CD4-positive, alpha-beta memory T cell (primary cell): ENCODE data around the gene CHRNA5. TPM values are rescaled to one million over a fixed set of nuclear protein-coding genes. Genes with fewer than 3 reads are reported as not detected.
A peak's percentile ranks its signal among the peaks of the same experiment; 100 is the strongest.

Experiments
- CTCF ChIA-PET: fragments of 350-600 bp; sonication (Branson Sonifier 250); formaldehyde crosslinking; loops from one replicate; lab custom pipeline; 2021; ENCODE audit warnings: inconsistent platforms; ENCODE audit not compliant: partially characterized antibody; lab: Charles Lee
- POLR2A ChIA-PET: fragments of 350-600 bp; sonication (Branson Sonifier 250); formaldehyde crosslinking; loops from one replicate; lab custom pipeline; 2021; ENCODE audit not compliant: partially characterized antibody; lab: Charles Lee
- DNase-seq, 5 donors: peaks; one replicate each; pipeline versions ENCODE4 v3.0.0 to v3.0.0-alpha.2; 2020 to 2022; ENCODE audit warnings: mixed read lengths in 1 of 5
- H3K27ac ChIP-seq: one replicate; pipeline ENCODE4 v1.7.0; 2013; ENCODE audit warnings: low read depth, low read length
- H3K27me3 ChIP-seq: 2 replicates; pipeline ENCODE4 v1.7.0; 2013; ENCODE audit warnings: mild to moderate bottlenecking, low read length, moderate library complexity; ENCODE audit not compliant: insufficient read depth
- H3K36me3 ChIP-seq: 2 replicates; pipeline ENCODE4 v1.7.0; 2013; ENCODE audit warnings: mild to moderate bottlenecking, low read length, moderate library complexity; ENCODE audit not compliant: insufficient read depth
- H3K4me1 ChIP-seq: 2 replicates; pipeline ENCODE4 v1.7.0; 2013; ENCODE audit warnings: mild to moderate bottlenecking, low read length, moderate library complexity; ENCODE audit not compliant: insufficient read depth
- H3K4me3 ChIP-seq, 2 donors: one replicate each; pipeline ENCODE4 v1.7.0; 2013; ENCODE audit warnings: low read length in 2 of 2, mild to moderate bottlenecking in 1 of 2
- H3K9me3 ChIP-seq, 2 donors: one replicate each; pipeline ENCODE4 v1.7.0; 2013; ENCODE audit warnings: low read length in 2 of 2, control low read depth in 1 of 2; ENCODE audit not compliant: control insufficient read depth in 1 of 2
- H3K27ac Mint-ChIP-seq, 7 donors: one replicate each; pipeline ENCODE4 v1.8.0; 2020 to 2021; ENCODE audit warnings: mixed read lengths in 7 of 7, mild to moderate bottlenecking in 6 of 7, inconsistent platforms in 3 of 7, moderate library complexity in 3 of 7
- H3K27me3 Mint-ChIP-seq, 2 donors: one replicate each; pipeline ENCODE4 v1.8.0; 2020 to 2021; ENCODE audit warnings: mixed read lengths in 2 of 2
- H3K36me3 Mint-ChIP-seq, 2 donors: one replicate each; pipeline ENCODE4 v1.8.0; 2020 to 2021; ENCODE audit warnings: mixed read lengths in 2 of 2, inconsistent platforms in 1 of 2, mild to moderate bottlenecking in 1 of 2
- H3K4me1 Mint-ChIP-seq, 4 donors: one replicate each; pipeline ENCODE4 v1.8.0; 2020 to 2021; ENCODE audit warnings: mixed read lengths in 4 of 4, mild to moderate bottlenecking in 1 of 4
- H3K4me3 Mint-ChIP-seq, 8 donors: one replicate each; pipeline ENCODE4 v1.8.0; 2020 to 2021; ENCODE audit warnings: mixed read lengths in 8 of 8, mild to moderate bottlenecking in 7 of 8, moderate library complexity in 6 of 8, inconsistent platforms in 3 of 8
- H3K9me3 Mint-ChIP-seq, 8 donors: one replicate each; pipeline ENCODE4 v1.8.0; 2020 to 2021; ENCODE audit warnings: mixed read lengths in 8 of 8, mild to moderate bottlenecking in 5 of 8, inconsistent platforms in 3 of 8, moderate library complexity in 1 of 8
- intact Hi-C: fragments of 100-400 bp; cut with micrococcal nuclease; formaldehyde crosslinking; loops from one replicate; pipeline ENCODE4 v1.15.1; 2023
- polyA plus RNA-seq, 2 donors: library from polyadenylated mRNA; unstranded; fragments of 300-500 nt; fragmentation: Illumina TruSeq; gene quantifications; one replicate each; pipeline ENCODE4 v1.2.3, GENCODE V29; 2021
- total RNA-seq, 2 experiments: library from RNA; stranded (reverse); gene quantifications; one replicate each; pipeline ENCODE4 v1.2.3, GENCODE V29; 2021

CHRNA5 gene
- total and polyA plus RNA-seq, 4 experiments from 2014 or later, result 0.07 to 1.6 (median 1.0) TPM

- Histone ChIP-seq H3K4me3 (no peak overlapping the region), H3K4me1 (no peaks in the 10 kb centered on the region), H3K36me3 (no peaks in the 10 kb centered on the region), H3K9me3 (no peaks in the 10 kb centered on the region), H3K27me3 (no peaks in the 10 kb centered on the region), H3K27ac (no peak overlapping the region)
- Mint-ChIP-seq H3K4me3 (no peak overlapping the region), H3K27ac (no peak overlapping the region), H3K4me1 (peaks cover 2 to 8% (median 5%) of the 10 kb centered on the region in 4 donors), H3K27me3 (peaks cover 37 to 51% of the 10 kb centered on the region in 2 donors), H3K36me3 (no peaks in the 10 kb centered on the region), H3K9me3 (no peaks in the 10 kb centered on the region)
- intact Hi-C loops, result no loop called here
- ChIA-PET POLR2A (no interaction called here), CTCF (no interaction called here)
- no peak for DNase-seq
Measured at GRCh38 chr15:78624651-78625590, 59.6 kb downstream of the CHRNA5 start.

- Histone ChIP-seq H3K27ac (no peak overlapping the region), H3K4me3 (no peak overlapping the region), H3K27me3 (no peaks in the 10 kb centered on the region), H3K9me3 (no peaks in the 10 kb centered on the region), H3K4me1 (no peaks in the 10 kb centered on the region), H3K36me3 (no peaks in the 10 kb centered on the region)
- no peak overlapping the region for H3K4me3 Mint-ChIP-seq
- POLR2A ChIA-PET, result no interaction called here
- DNase-seq, result no peak
- CTCF ChIA-PET, result no interaction called here
- peak overlapping the region in 1 of 7 donors; percentile 38 for H3K27ac Mint-ChIP-seq
- H3K9me3 Mint-ChIP-seq, result no peaks in the 10 kb centered on the region
- H3K27me3 Mint-ChIP-seq, result peaks cover 37 to 51% of the 10 kb centered on the region in 2 donors
- H3K4me1 Mint-ChIP-seq, result peaks cover 2 to 8% (median 5%) of the 10 kb centered on the region in 4 donors
- intact Hi-C loops, result no loop called here
- no peaks in the 10 kb centered on the region for H3K36me3 Mint-ChIP-seq
Measured at GRCh38 chr15:78625606-78626280, 60.4 kb downstream of the CHRNA5 start.

- H3K27me3 Mint-ChIP-seq, result peaks cover 35 to 49% of the 10 kb centered on the region in 2 donors
- no peaks in the 10 kb centered on the region for H3K9me3 Mint-ChIP-seq
- DNase-seq, result no peak
- Histone ChIP-seq H3K27me3 (no peaks in the 10 kb centered on the region), H3K27ac (no peak overlapping the region), H3K9me3 (no peaks in the 10 kb centered on the region), H3K36me3 (no peaks in the 10 kb centered on the region), H3K4me3 (no peak overlapping the region), H3K4me1 (no peaks in the 10 kb centered on the region)
- intact Hi-C loops, result no loop called here
- no peak overlapping the region for H3K4me3 Mint-ChIP-seq
- H3K36me3 Mint-ChIP-seq, result no peaks in the 10 kb centered on the region
- POLR2A ChIA-PET, result no interaction called here
- peak overlapping the region in 1 of 7 donors; percentile 38 for H3K27ac Mint-ChIP-seq
- peaks cover 2 to 4% (median 3%) of the 10 kb centered on the region in 4 donors for H3K4me1 Mint-ChIP-seq
- CTCF ChIA-PET, result no interaction called here
Measured at GRCh38 chr15:78626381-78626995, 61.2 kb downstream of the CHRNA5 start.

- Mint-ChIP-seq H3K4me1 (no peaks in the 10 kb centered on the region), H3K4me3 (no peak overlapping the region), H3K27ac (no peak overlapping the region), H3K36me3 (no peaks in the 10 kb centered on the region), H3K27me3 (peaks cover 27 to 44% of the 10 kb centered on the region in 2 donors), H3K9me3 (peaks cover 0 to 1% (median 0%) of the 10 kb centered on the region in 8 donors)
- CTCF ChIA-PET, result no interaction called here
- Histone ChIP-seq H3K27ac (no peak overlapping the region), H3K27me3 (no peaks in the 10 kb centered on the region), H3K36me3 (no peaks in the 10 kb centered on the region), H3K4me1 (no peaks in the 10 kb centered on the region), H3K4me3 (no peak overlapping the region), H3K9me3 (no peaks in the 10 kb centered on the region)
- intact Hi-C loops, result no loop called here
- POLR2A ChIA-PET, result no interaction called here
- no peak for DNase-seq
Measured at GRCh38 chr15:78627348-78627747, 62.0 kb downstream of the CHRNA5 start.

GRCh38 chr15:78628227-78628626, 62.9 kb downstream of the CHRNA5 start:
- no peak for DNase-seq
- Mint-ChIP-seq H3K36me3 (no peaks in the 10 kb centered on the region), H3K9me3 (peaks cover 0 to 8% (median 4%) of the 10 kb centered on the region in 8 donors), H3K27me3 (peaks cover 20 to 46% of the 10 kb centered on the region in 2 donors), H3K4me1 (no peaks in the 10 kb centered on the region), H3K4me3 (no peak overlapping the region), H3K27ac (no peak overlapping the region)
- ChIA-PET CTCF (no interaction called here), POLR2A (no interaction called here)
- Histone ChIP-seq H3K9me3 (no peaks in the 10 kb centered on the region), H3K4me1 (no peaks in the 10 kb centered on the region), H3K4me3 (no peak overlapping the region), H3K27me3 (no peaks in the 10 kb centered on the region), H3K27ac (no peak overlapping the region), H3K36me3 (no peaks in the 10 kb centered on the region)
- intact Hi-C loops, result no loop called here

- no peak for DNase-seq
- Mint-ChIP-seq H3K9me3 (peaks cover 0 to 13% (median 8%) of the 10 kb centered on the region in 8 donors), H3K4me3 (no peak overlapping the region), H3K4me1 (no peaks in the 10 kb centered on the region), H3K36me3 (no peaks in the 10 kb centered on the region), H3K27ac (no peak overlapping the region), H3K27me3 (peaks cover 12 to 44% of the 10 kb centered on the region in 2 donors)
- Histone ChIP-seq H3K9me3 (no peaks in the 10 kb centered on the region), H3K4me1 (no peaks in the 10 kb centered on the region), H3K27me3 (no peaks in the 10 kb centered on the region), H3K27ac (no peak overlapping the region), H3K4me3 (no peak overlapping the region), H3K36me3 (no peaks in the 10 kb centered on the region)
- ChIA-PET CTCF (no interaction called here), POLR2A (no interaction called here)
- intact Hi-C loops, result no loop called here
Measured at GRCh38 chr15:78629031-78629715, 63.9 kb downstream of the CHRNA5 start.

- intact Hi-C loops, result no loop called here
- no peaks in the 10 kb centered on the region for H3K4me1 Mint-ChIP-seq
- Histone ChIP-seq H3K4me1 (no peaks in the 10 kb centered on the region), H3K27me3 (no peaks in the 10 kb centered on the region), H3K36me3 (no peaks in the 10 kb centered on the region), H3K9me3 (no peaks in the 10 kb centered on the region), H3K4me3 (no peak overlapping the region), H3K27ac (no peak overlapping the region)
- H3K4me3 Mint-ChIP-seq, result no peak overlapping the region
- H3K36me3 Mint-ChIP-seq, result no peaks in the 10 kb centered on the region
- peaks cover 0 to 13% (median 8%) of the 10 kb centered on the region in 8 donors for H3K9me3 Mint-ChIP-seq
- peaks cover 9 to 43% of the 10 kb centered on the region in 2 donors for H3K27me3 Mint-ChIP-seq
- CTCF ChIA-PET, result no interaction called here
- H3K27ac Mint-ChIP-seq, result peak overlapping the region in 1 of 7 donors; percentile 11
- no peak for DNase-seq
- POLR2A ChIA-PET, result no interaction called here
Measured at GRCh38 chr15:78629716-78630065, 64.4 kb downstream of the CHRNA5 start.
